ENCODE measurements around the gene GRK4. TPM values are rescaled to one million over a fixed set of nuclear protein-coding genes. Genes with fewer than 3 reads are reported as not detected.

GRK4 gene
- 4.6 and 5.2 TPM in 2 replicates for total RNA-seq

GRCh38 chr4:2963175-2963965 is at the start of gene GRK4, which contains the start of gene NOP14:
Gene GRK4, plus strand, starts transcription at chr4:2963571. Its CDS starts 500 bp downstream, at chr4:2964071.
Gene NOP14, minus strand, starts transcription at chr4:2963406. Its CDS starts 87 bp downstream, at chr4:2963319.

GRCh38 chr4:3074078-3074845 is 110.9 kb downstream of the GRK4 start, which contains the start of the genes HTT and HTT-AS:
Gene HTT, plus strand, starts transcription at chr4:3074681. Its CDS starts 145 bp downstream, at chr4:3074826.
Gene HTT-AS, minus strand, starts transcription at chr4:3074538.

Small RNA genes within 50 kb of the gene (small RNA-seq; reads per million reads assigned to genes)
- gene RF02134 (not detected), gene RF02135 (not detected), gene RNU6-204P (0.21 reads per million)

Other genes starting within 250 kb of the GRK4 start
- gene TNIP2, start 207.2 kb upstream of the GRK4 start, total RNA-seq = 62.5 and 63.4 TPM in 2 replicates
- gene SH3BP2, start 170.5 kb upstream of the GRK4 start, total RNA-seq = 46.3 and 64.5 TPM in 2 replicates
- gene ADD1, start 119.7 kb upstream of the GRK4 start, total RNA-seq = 210 and 212 TPM in 2 replicates
- gene NOP14, start 165 bp upstream of the GRK4 start, total RNA-seq = 51.0 and 52.1 TPM in 2 replicates
- not detected in 2 replicates for gene HTT-AS, start 111.0 kb downstream of the GRK4 start, total RNA-seq
- gene HTT, start 111.1 kb downstream of the GRK4 start, total RNA-seq = 52.3 and 63.7 TPM in 2 replicates